ENCODE results near the gene LATS2. TPM values are rescaled to one million over a fixed set of nuclear protein-coding genes. Genes with fewer than 3 reads are reported as not detected.
A peak's percentile ranks its signal among the peaks of the same experiment; 100 is the strongest.
"Not testable (repeated sequence)": the region's sequence is repeated elsewhere in the genome, so short reads cannot be mapped to it uniquely, and the experiment has no call there.

LATS2 gene
- total RNA-seq, 1 donor = 22.1 TPM

- no peak for DNase-seq (ENCODE audit: low read depth in 2 of 3, low spot score in 2 of 3)
These were observed 92.2 kb downstream of the LATS2 start for GRCh38 chr13:20969182-20969581.

GRCh38 chr13:20968745-20969144 lies 92.6 kb downstream of the LATS2 start:
- DNase-seq (ENCODE audit: low read depth in 2 of 3, low spot score in 2 of 3) = peak in 1 of 3 donors; percentile 23

- no peak for DNase-seq (ENCODE audit: low read depth in 2 of 3, low spot score in 2 of 3)
These were observed 94.0 kb downstream of the LATS2 start for GRCh38 chr13:20967340-20967739.

GRCh38 chr13:20964904-20965303 lies 96.5 kb downstream of the LATS2 start:
- no peak for DNase-seq (ENCODE audit: low read depth in 2 of 3, low spot score in 2 of 3)

GRCh38 chr13:20961663-20962062 lies 99.7 kb downstream of the LATS2 start:
- DNase-seq (ENCODE audit: low read depth in 2 of 3, low spot score in 2 of 3) = not testable (repeated sequence)

GRCh38 chr13:20960663-20961309 lies 100.6 kb downstream of the LATS2 start:
- no peak for DNase-seq (ENCODE audit: low read depth in 2 of 3, low spot score in 2 of 3)

GRCh38 chr13:20957049-20957620 lies 104.3 kb downstream of the LATS2 start:
- not testable (repeated sequence) for DNase-seq (ENCODE audit: low read depth in 2 of 3, low spot score in 2 of 3)

GRCh38 chr13:20955496-20955895 lies 105.9 kb downstream of the LATS2 start:
- DNase-seq (ENCODE audit: low read depth in 2 of 3, low spot score in 2 of 3) = no peak

- no peak for DNase-seq (ENCODE audit: low read depth in 2 of 3, low spot score in 2 of 3)
These were observed 108.0 kb downstream of the LATS2 start for GRCh38 chr13:20953245-20953931.

- no peak for DNase-seq (ENCODE audit: low read depth in 2 of 3, low spot score in 2 of 3)
These were observed 108.5 kb downstream of the LATS2 start for GRCh38 chr13:20952838-20953237.

GRCh38 chr13:20948001-20948400 lies 113.4 kb downstream of the LATS2 start:
- DNase-seq (ENCODE audit: low read depth in 2 of 3, low spot score in 2 of 3) = not testable (repeated sequence)

GRCh38 chr13:20945952-20946383 lies 115.4 kb downstream of the LATS2 start:
- peak in 2 of 3 donors; percentile 92 to 98 for DNase-seq (ENCODE audit: low read depth in 2 of 3, low spot score in 2 of 3)

GRCh38 chr13:20942938-20943559 lies 118.3 kb downstream of the LATS2 start:
- no peak for DNase-seq (ENCODE audit: low read depth in 2 of 3, low spot score in 2 of 3)

- DNase-seq (ENCODE audit: low read depth in 2 of 3, low spot score in 2 of 3) = not testable (repeated sequence)
These were observed 120.9 kb downstream of the LATS2 start for GRCh38 chr13:20940511-20940910.

- DNase-seq (ENCODE audit: low read depth in 2 of 3, low spot score in 2 of 3) = no peak
These were observed 121.3 kb downstream of the LATS2 start for GRCh38 chr13:20940083-20940482.

- no peak for DNase-seq (ENCODE audit: low read depth in 2 of 3, low spot score in 2 of 3)
These were observed 121.7 kb downstream of the LATS2 start for GRCh38 chr13:20939662-20940061.

GRCh38 chr13:20938302-20938701 lies 123.1 kb downstream of the LATS2 start:
- no peak for DNase-seq (ENCODE audit: low read depth in 2 of 3, low spot score in 2 of 3)

- peak in 1 of 3 donors; percentile 50 for DNase-seq (ENCODE audit: low read depth in 2 of 3, low spot score in 2 of 3)
These were observed 133.7 kb downstream of the LATS2 start for GRCh38 chr13:20927596-20928257.

- DNase-seq (ENCODE audit: low read depth in 2 of 3, low spot score in 2 of 3) = not testable (repeated sequence)
These were observed 136.0 kb downstream of the LATS2 start for GRCh38 chr13:20925395-20925790.

- DNase-seq (ENCODE audit: low read depth in 2 of 3, low spot score in 2 of 3) = peak; percentile 37 to 94 (median 85)
These were observed 136.5 kb downstream of the LATS2 start for GRCh38 chr13:20924758-20925394.
